Hair follicle dermal papilla cell (primary cell): ENCODE data around the gene DFFB. TPM values are rescaled to one million over a fixed set of nuclear protein-coding genes. Genes with fewer than 3 reads are reported as not detected.

Source experiments
- total RNA-seq: library from RNA; depleted of rRNA; stranded (reverse); fragments of >200 nt; gene quantifications from 2 replicates; pipeline ENCODE4 v1.2.3, GENCODE V29; 2012

The DFFB gene
- total RNA-seq = 6.7 and 7.5 TPM in 2 replicates

GRCh38 chr1:3856923-3857790, at the start of gene DFFB, which contains the start of gene CEP104:
Gene DFFB (plus strand): TSS chr1:3857476. CDS start chr1:3857604, 128 bp downstream.
Gene CEP104 (minus strand): TSS chr1:3857211. CDS start chr1:3852407, 4,804 bp downstream.

GRCh38 chr1:3900150-3900968, 43.1 kb downstream of the DFFB start, which contains the start of gene C1orf174:
Gene C1orf174 (minus strand): TSS chr1:3900272. CDS start chr1:3900186, 86 bp downstream.

Other genes with a start within 250 kb of the DFFB start
- gene MEGF6, start 246.0 kb upstream of the DFFB start, total RNA-seq = 16.6 and 19.2 TPM in 2 replicates
- gene TPRG1L, start 232.5 kb upstream of the DFFB start, total RNA-seq = 17.8 and 20.6 TPM in 2 replicates
- gene WRAP73, start 207.4 kb upstream of the DFFB start, total RNA-seq = 12.3 and 12.7 TPM in 2 replicates
- gene TP73, start 205.0 kb upstream of the DFFB start, total RNA-seq = not detected in 2 replicates
- not detected in 2 replicates for gene CCDC27, start 105.0 kb upstream of the DFFB start, total RNA-seq
- gene SMIM1, start 84.7 kb upstream of the DFFB start, total RNA-seq = 0.49 and 2.7 TPM in 2 replicates
- gene LRRC47, start 61.0 kb upstream of the DFFB start, total RNA-seq = 37.6 and 38.3 TPM in 2 replicates
- 19.8 and 24.2 TPM in 2 replicates for gene CEP104, start 265 bp upstream of the DFFB start, total RNA-seq
- 30.7 and 33.6 TPM in 2 replicates for gene C1orf174, start 42.8 kb downstream of the DFFB start, total RNA-seq